K562 (cell line): ENCODE measurements around the gene BMPR2. TPM values are rescaled to one million over a fixed set of nuclear protein-coding genes. Genes with fewer than 3 reads are reported as not detected.
A peak's percentile ranks its signal among the peaks of the same experiment; 100 is the strongest.

ENCODE experiments used
- ATAC-seq: fragments of 200-7000 bp; cut with Tn5 transposase; 3 replicates; pipeline ENCODE4 v1.9.1; 2020; ENCODE audit warnings: moderate library complexity
- BruUV-seq: library from RNA; stranded (reverse); fragments of 400-500 nt; replicated peaks from 2 replicates; lab custom pipeline; 2021; lab: Mats Ljungman, UMichigan
- CTCF ChIA-PET: fragments of 300-600 bp; formaldehyde crosslinking; extraction: SDS; loops from one replicate; lab custom pipeline; 2021; ENCODE audit warnings: low intra/inter-chr PET ratio; lab: Yijun Ruan, JAX
- POLR2A ChIA-PET: fragments of 300-600, 350-650 bp; sonication (Branson Sonifier 250); formaldehyde crosslinking; extraction: SDS; loops from one replicate; lab custom pipeline; 2021; ENCODE audit warnings: antibody characterized with exemption, inconsistent platforms; lab: Yijun Ruan, JAX
- DNase-seq, 4 experiments: peaks; one replicate each; pipeline versions ENCODE4 v3.0.0 to v3.0.0-alpha.2; 2011 to 2018; ENCODE audit warnings: low spot score in 3 of 4, mixed read lengths in 3 of 4; ENCODE audit errors: extremely low read depth in 1 of 4
- FAIRE-seq: peaks from 2 replicates; lab custom pipeline; 2011; peaks lifted over from hg19 to GRCh38; lab: Jason Lieb, UNC
- H2AFZ ChIP-seq: 2 replicates; pipeline ENCODE4 v1.6.0; 2011; ENCODE audit warnings: low read depth, low read length, control low read depth, inconsistent platforms
- H3K27ac ChIP-seq: fragments of 200-600 bp; 3 replicates; pipeline ENCODE4 v1.8.0; 2011; ENCODE audit warnings: low read depth, mild to moderate bottlenecking, control low read depth, inconsistent platforms, low read length, moderate library complexity, mixed read lengths; ENCODE audit errors: extremely low read depth
- H3K27me3 ChIP-seq, 2 experiments: fragments of 300-600 bp in 1 of 2; 2 replicates in 1 of 2; 3 replicates in 1 of 2; pipeline versions ENCODE4 v1.6.0 to v1.8.0; 2011; ENCODE audit warnings: inconsistent platforms in 2 of 2, low read length in 2 of 2, mild to moderate bottlenecking in 1 of 2, mixed read lengths in 1 of 2, moderate library complexity in 1 of 2; ENCODE audit not compliant: control insufficient read depth in 2 of 2, insufficient read depth in 2 of 2
- H3K36me3 ChIP-seq: fragments of 300-600 bp; 3 replicates; pipeline ENCODE4 v1.8.0; 2011; ENCODE audit warnings: mild to moderate bottlenecking, low read length, inconsistent platforms; ENCODE audit not compliant: control insufficient read depth, insufficient read depth
- H3K4me1 ChIP-seq, 2 experiments: fragments of 200-600 bp in 1 of 2; replicated peaks in 1 of 2; 2 replicates in 1 of 2; 3 replicates in 1 of 2; pipeline versions ENCODE4 v1.5.1 to v1.8.0; 2011; ENCODE audit warnings: inconsistent platforms in 2 of 2, low read length in 2 of 2, mild to moderate bottlenecking in 1 of 2, mixed read lengths in 1 of 2, moderate library complexity in 1 of 2; ENCODE audit not compliant: control insufficient read depth in 2 of 2, insufficient read depth in 2 of 2
- H3K4me2 ChIP-seq: 2 replicates; pipeline ENCODE4 v1.6.1; 2011; ENCODE audit warnings: low read length, control low read depth, inconsistent platforms, mixed read lengths; ENCODE audit not compliant: insufficient read depth
- H3K4me3 ChIP-seq: fragments of 200-600 bp; sonication (generic), shearing (Covaris generic); 2 replicates; pipeline ENCODE4 v1.5.1; 2016; ENCODE audit warnings: control low read depth, inconsistent platforms
- H3K79me2 ChIP-seq: fragments of 200-600 bp; 3 replicates; pipeline ENCODE4 v1.8.0; 2011; ENCODE audit warnings: low read length, inconsistent platforms; ENCODE audit not compliant: control insufficient read depth, insufficient read depth
- H3K9ac ChIP-seq, 2 experiments: 2 replicates each; pipeline versions ENCODE4 v1.6.0 to v1.6.1; 2011; ENCODE audit warnings: low read depth in 2 of 2, low read length in 2 of 2, control low read depth in 1 of 2, inconsistent platforms in 1 of 2, mild to moderate bottlenecking in 1 of 2, mixed read lengths in 1 of 2; ENCODE audit not compliant: insufficient read depth in 1 of 2
- H3K9me1 ChIP-seq: one replicate; pipeline ENCODE4 v1.6.0; 2011; ENCODE audit warnings: inconsistent platforms, mild to moderate bottlenecking, low read length, moderate library complexity; ENCODE audit not compliant: control insufficient read depth, insufficient read depth
- H3K9me3 ChIP-seq: replicated peaks from 2 replicates; pipeline ENCODE4 v1.5.1; 2011; ENCODE audit warnings: low read depth, low read length, inconsistent platforms; ENCODE audit not compliant: control insufficient read depth, insufficient read depth
- H4K20me1 ChIP-seq: replicated peaks from 2 replicates; pipeline ENCODE4 v1.6.1; 2011; ENCODE audit warnings: low read length, inconsistent platforms, mixed read lengths; ENCODE audit not compliant: control insufficient read depth, insufficient read depth
- CEBPZ ChIP-seq: fragments of 150-350 bp; IDR thresholded peaks from 2 replicates; pipeline ENCODE4 v1.6.1; 2014; ENCODE audit warnings: low read depth, mild to moderate bottlenecking, low read length, borderline replicate concordance
- HNRNPK ChIP-seq: fragments of 200-400 bp; formaldehyde crosslinking; IDR thresholded peaks from one replicate; pipeline ENCODE4 v1.6.1; 2018; ENCODE audit warnings: mild to moderate bottlenecking, low read depth, low read length; ENCODE audit not compliant: poor library complexity, severe bottlenecking
- PTBP1 ChIP-seq: fragments of 200-400 bp; formaldehyde crosslinking; IDR thresholded peaks from 2 replicates; pipeline ENCODE4 v1.6.1; 2017; ENCODE audit warnings: low read depth, low read length
- REST ChIP-seq, 2 experiments: fragments of 450-650 bp; formaldehyde crosslinking in 1 of 2; IDR thresholded peaks; 2 replicates each; pipeline versions ENCODE4 v1.4.0 to v1.6.1; 2014 to 2020; ENCODE audit warnings: mild to moderate bottlenecking in 2 of 2, borderline replicate concordance in 1 of 2, low read depth in 1 of 2
- ZNF511 ChIP-seq: sonication (generic); formaldehyde crosslinking; IDR thresholded peaks from 2 replicates; pipeline ENCODE4 v1.8.0; 2022; ENCODE audit warnings: mild to moderate bottlenecking, missing genetic modification reagents
- WGBS: fragments of 100-300 bp; shearing (Covaris generic); methylation state at CpG from one replicate; pipeline ENCODE4 v1.1.6; 2016; ENCODE audit warnings: low coverage, mixed read lengths; ENCODE audit not compliant: insufficient coverage; ENCODE audit errors: missing lambda C conversion rate; 5-methylcytosine and 5-hydroxymethylcytosine counted together
- in situ Hi-C: fragments of 300-500 bp; cut with MboI; formaldehyde crosslinking; loops from 4 replicates; pipeline ENCODE4 v1.15.0; 2018; ENCODE audit warnings: inconsistent platforms, mixed read lengths
- intact Hi-C: fragments of 100-400 bp; cut with micrococcal nuclease; formaldehyde crosslinking; loops from 2 replicates; pipeline ENCODE4 v1.14.2; 2022
- polyA plus RNA-seq, 8 experiments: library from polyadenylated mRNA; depleted of rRNA in 4 of 8; stranded (reverse) in 5 of 8; unstranded in 3 of 8; fragments of >200 nt; fragmentation: Nextera tagmentation in 2 of 8; fragmentation: Illumina TruSeq in 1 of 8; extraction: Ambion mirVana in 2 of 8; extraction: Trizol in 1 of 8; gene quantifications; 2 replicates each; pipeline versions ENCODE4 v1.2.1 to v1.2.3, GENCODE V29; 2011 to 2014; ENCODE audit warnings: inconsistent platforms in 1 of 8, missing spikeins in 1 of 8
- total RNA-seq, 7 experiments: library from RNA; depleted of rRNA in 6 of 7; stranded (reverse); fragments of >200 nt in 6 of 7; fragmentation: Illumina TruSeq in 2 of 7; extraction: Trizol in 2 of 7; gene quantifications; 2 replicates each; pipeline versions ENCODE4 v1.2.1 to v1.2.3, GENCODE V29; 2011 to 2021; ENCODE audit warnings: low replicate concordance in 1 of 7

The BMPR2 gene
- total and polyA plus RNA-seq, 9 of the 15 experiments (the other 6 are each of a cell fraction or from before 2014, with no cell fraction given): 0.73 to 5.0 (median 3.3) TPM

- CTCF ChIA-PET: no interaction called here
- WGBS: 86% methylated on average over 1 of the region's 4 CpGs
- no peak for ATAC-seq
- in situ Hi-C loops (no loop called here), intact Hi-C loops (no loop called here)
- Histone ChIP-seq H3K27ac (no peak overlapping the region), H3K4me3 (no peak overlapping the region), H3K36me3 (no peaks in the 10 kb centered on the region), H4K20me1 (no peaks in the 10 kb centered on the region), H3K9me1 (no peaks in the 10 kb centered on the region), H2AFZ (no peak overlapping the region), H3K9me3 (no peaks in the 10 kb centered on the region), H3K27me3 (no peaks in the 10 kb centered on the region), H3K4me1 (no peaks in the 10 kb centered on the region), H3K9ac (no peak overlapping the region), H3K4me2 (no peak overlapping the region), H3K79me2 (no peaks in the 10 kb centered on the region)
- FAIRE-seq: no peak
- BruUV-seq: no TSS peak
- no peak for DNase-seq
- TF ChIP-seq ZNF511 (no peak), PTBP1 (no peak), CEBPZ (no peak), HNRNPK (peak; percentile 63), REST (IDR thresholded peaks at IDR 0.05; ENCODE audit: borderline replicate concordance) (no peak), REST (CRISPR knock-in tag; IDR thresholded peaks at IDR 0.05; ENCODE audit: low read depth) (no peak)
- POLR2A ChIA-PET: interaction anchor here (0.8 kb wide), 1 partner anchor 789 kb away, joined by 3 read pairs; no protein-coding TSS in a partner anchor
Observed at GRCh38 chr2:202613479-202613878, 237.4 kb downstream of the BMPR2 start.
